ENCODE results near the gene PRMT3. TPM values are rescaled to one million over a fixed set of nuclear protein-coding genes. Genes with fewer than 3 reads are reported as not detected.

Gene PRMT3
- total and polyA plus RNA-seq, 12 donors = 7.6 to 23.4 (median 15.0) TPM

DNA sequence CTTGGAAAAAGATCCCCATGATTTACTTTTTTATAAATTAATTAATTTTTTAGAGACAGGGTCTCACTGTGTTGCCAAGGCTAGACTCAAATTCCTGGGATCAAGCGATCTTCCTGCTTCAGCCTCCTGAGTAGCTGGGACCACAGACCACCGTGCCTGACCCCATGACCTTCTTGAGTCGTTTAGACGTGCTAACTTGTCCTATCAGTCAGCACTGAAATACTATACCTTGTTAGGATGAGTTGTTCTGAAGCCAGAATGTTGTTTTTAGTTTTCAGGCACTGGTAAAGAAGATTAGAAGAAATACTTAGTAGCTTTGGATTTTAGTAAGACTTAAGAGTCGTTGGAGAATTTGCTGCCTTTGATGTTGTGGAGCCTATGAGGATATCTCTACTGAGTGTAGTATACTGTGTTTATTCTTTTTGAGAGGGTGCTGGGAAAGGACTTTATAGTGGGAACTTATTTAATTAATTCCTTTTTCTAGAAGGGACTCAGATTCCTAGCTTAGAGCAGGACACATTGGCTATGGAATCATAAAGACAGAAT is 15.4 kb upstream of the PRMT3 start:
- no peak overlapping the region for H3K4me3 ChIP-seq
- H3K4me1 ChIP-seq (replicated peaks in 1 of 2) = peaks cover 10 to 25% of the 10 kb centered on the region in 2 donors
- H3K9me3 ChIP-seq (replicated peaks in 1 of 3) = no peaks in the 10 kb centered on the region
- 75 to 82% (median 80%) methylated on average over 5 of the region's 5 CpGs for WGBS, 4 donors
- peaks cover 0 to 15% of the 10 kb centered on the region in 2 donors for H3K36me3 ChIP-seq (replicated peaks in 1 of 2)
- H3K27ac ChIP-seq = no peak overlapping the region
- H3K27me3 ChIP-seq = no peaks in the 10 kb centered on the region
- no peak for DNase-seq
- intact Hi-C loops (cut with DNase I) = no loop called here
- TF ChIP-seq, protein P1, sequence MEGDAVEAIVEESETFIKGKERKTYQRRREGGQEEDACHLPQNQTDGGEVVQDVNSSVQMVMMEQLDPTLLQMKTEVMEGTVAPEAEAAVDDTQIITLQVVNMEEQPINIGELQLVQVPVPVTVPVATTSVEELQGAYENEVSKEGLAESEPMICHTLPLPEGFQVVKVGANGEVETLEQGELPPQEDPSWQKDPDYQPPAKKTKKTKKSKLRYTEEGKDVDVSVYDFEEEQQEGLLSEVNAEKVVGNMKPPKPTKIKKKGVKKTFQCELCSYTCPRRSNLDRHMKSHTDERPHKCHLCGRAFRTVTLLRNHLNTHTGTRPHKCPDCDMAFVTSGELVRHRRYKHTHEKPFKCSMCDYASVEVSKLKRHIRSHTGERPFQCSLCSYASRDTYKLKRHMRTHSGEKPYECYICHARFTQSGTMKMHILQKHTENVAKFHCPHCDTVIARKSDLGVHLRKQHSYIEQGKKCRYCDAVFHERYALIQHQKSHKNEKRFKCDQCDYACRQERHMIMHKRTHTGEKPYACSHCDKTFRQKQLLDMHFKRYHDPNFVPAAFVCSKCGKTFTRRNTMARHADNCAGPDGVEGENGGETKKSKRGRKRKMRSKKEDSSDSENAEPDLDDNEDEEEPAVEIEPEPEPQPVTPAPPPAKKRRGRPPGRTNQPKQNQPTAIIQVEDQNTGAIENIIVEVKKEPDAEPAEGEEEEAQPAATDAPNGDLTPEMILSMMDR (IDR thresholded peaks at IDR 0.05) = no peak
- TF ChIP-seq POLR2A (IDR thresholded peaks at IDR 0.05) = no peak

DNA sequence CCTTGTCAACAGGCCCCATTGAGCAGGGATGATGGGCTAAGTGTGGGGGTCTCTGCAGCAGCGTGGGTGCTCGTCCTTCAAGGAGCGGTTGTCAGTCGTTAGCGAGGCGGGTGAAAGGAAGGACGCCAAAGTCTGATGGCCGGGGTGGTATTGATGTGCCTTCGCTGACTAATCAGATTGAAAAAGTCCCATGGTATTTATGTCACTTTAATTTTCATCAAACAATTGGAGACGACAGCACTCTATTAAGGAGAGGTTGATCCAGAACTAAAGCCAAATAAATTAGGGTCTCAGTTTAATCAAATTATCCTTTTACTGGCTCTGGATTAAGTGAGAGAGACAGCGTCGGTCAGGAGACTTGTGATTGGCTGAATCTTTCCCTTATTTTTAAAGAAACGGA is 14.4 kb upstream of the PRMT3 start:
- Histone ChIP-seq H3K27me3 (no peaks in the 10 kb centered on the region), H3K4me1 (replicated peaks in 1 of 2) (peaks cover 4 to 19% of the 10 kb centered on the region in 2 donors), H3K27ac (no peak overlapping the region), H3K4me3 (no peak overlapping the region), H3K36me3 (replicated peaks in 1 of 2) (peaks cover 0 to 24% of the 10 kb centered on the region in 2 donors), H3K9me3 (replicated peaks in 1 of 3) (no peaks in the 10 kb centered on the region)
- WGBS, 4 donors = 86 to 92% (median 89%) methylated on average over 13 of the region's 13 CpGs
- intact Hi-C loops (cut with DNase I) = no loop called here
- DNase-seq = no peak
- TF ChIP-seq, protein P1 (IDR thresholded peaks at IDR 0.05) = no peak
- TF ChIP-seq POLR2A (IDR thresholded peaks at IDR 0.05) = no peak

DNA sequence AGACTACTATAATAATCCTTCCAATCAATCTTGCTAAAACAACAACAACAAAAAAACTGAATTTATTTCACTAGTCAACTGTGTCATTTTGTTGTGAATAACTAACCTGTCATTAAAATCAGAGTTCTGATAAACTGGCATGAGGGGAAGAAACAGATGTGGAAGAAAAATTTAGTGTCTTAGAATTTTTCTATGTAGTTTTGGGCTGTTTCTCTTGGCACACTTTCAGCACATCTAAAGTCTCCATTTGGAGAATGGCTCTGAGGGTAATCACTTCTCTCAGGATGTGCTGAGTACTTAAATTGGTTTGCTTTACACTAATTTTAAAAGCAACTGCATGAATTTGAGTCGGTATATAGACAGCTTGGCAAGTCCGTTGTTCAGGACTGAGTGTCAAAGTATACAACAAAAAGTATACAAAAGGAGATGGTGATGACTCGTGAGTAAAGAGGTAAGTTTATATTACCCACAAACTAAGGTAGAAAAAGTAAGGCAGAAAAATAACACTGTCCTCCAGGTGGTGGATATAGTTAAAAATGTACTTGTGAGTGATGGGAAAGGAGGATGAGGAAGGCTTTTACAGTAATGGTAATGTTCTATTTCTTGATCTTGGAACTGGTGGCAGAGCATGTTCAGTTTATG is 13.8 kb upstream of the PRMT3 start:
- no peak overlapping the region for H3K27ac ChIP-seq
- no peak for DNase-seq
- TF ChIP-seq, protein P1 (IDR thresholded peaks at IDR 0.05) = no peak
- no peak for TF ChIP-seq POLR2A (IDR thresholded peaks at IDR 0.05)
- no peaks in the 10 kb centered on the region for H3K9me3 ChIP-seq (replicated peaks in 1 of 3)
- H3K27me3 ChIP-seq = no peaks in the 10 kb centered on the region
- intact Hi-C loops (cut with DNase I) = no loop called here
- H3K4me1 ChIP-seq (replicated peaks in 1 of 2) = peaks cover 0 to 14% of the 10 kb centered on the region in 2 donors
- H3K4me3 ChIP-seq = no peak overlapping the region
- 79 to 85% (median 82%) methylated on average over 3 of the region's 3 CpGs for WGBS, 4 donors
- peaks cover 0 to 30% of the 10 kb centered on the region in 2 donors for H3K36me3 ChIP-seq (replicated peaks in 1 of 2)

DNA sequence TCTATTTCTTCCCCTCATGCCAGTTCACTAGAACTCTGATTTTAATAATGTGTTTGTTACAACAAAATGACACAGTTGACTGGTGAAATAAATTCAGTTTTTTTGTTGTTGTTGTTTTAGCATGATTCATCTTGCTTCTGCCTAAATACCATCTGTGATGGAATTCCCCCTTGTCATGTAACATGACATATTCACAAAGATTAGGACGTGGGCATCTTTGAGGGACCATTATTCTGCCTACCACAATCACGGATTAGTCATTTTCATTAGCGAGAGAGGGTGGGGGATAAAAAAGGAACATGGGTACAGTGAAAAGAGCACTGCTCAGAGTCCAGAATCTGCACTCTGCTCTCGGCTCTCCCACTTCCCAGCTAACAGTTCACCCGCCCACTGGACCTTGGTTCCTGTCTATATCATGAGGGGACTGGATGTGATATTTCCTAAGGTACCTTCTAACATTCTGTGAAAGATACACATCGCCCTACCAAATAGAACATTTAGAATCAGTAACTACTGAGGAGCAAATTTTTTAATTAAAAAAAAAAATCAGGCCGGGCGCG is 12.7 kb upstream of the PRMT3 start:
- whole genome bisulfite sequencing, 4 donors = 86 to 91% (median 89%) methylated on average over 9 of the region's 9 CpGs
- intact Hi-C loops (cut with DNase I) = no loop called here
- Histone ChIP-seq H3K9me3 (replicated peaks in 1 of 3) (no peaks in the 10 kb centered on the region), H3K36me3 (replicated peaks in 1 of 2) (peaks cover 0 to 41% of the 10 kb centered on the region in 2 donors), H3K27ac (no peak overlapping the region), H3K4me3 (no peak overlapping the region), H3K27me3 (no peaks in the 10 kb centered on the region), H3K4me1 (replicated peaks in 1 of 2) (peaks cover 0 to 11% of the 10 kb centered on the region in 2 donors)
- no peak for DNase-seq
- TF ChIP-seq POLR2A (IDR thresholded peaks at IDR 0.05) = no peak
- TF ChIP-seq, protein P1 (IDR thresholded peaks at IDR 0.05) = no peak

Data from adrenal gland (tissue), 12 donors.